BLaER1 (cell line): Measurements from ENCODE around the gene BMPR1B.

Source experiments
- H3K27ac ChIP-seq: shearing (Covaris generic); formaldehyde crosslinking; 2 replicates; pipeline ENCODE4 v1.8.1; 2022
- H3K27me3 ChIP-seq: shearing (Covaris generic); formaldehyde crosslinking; 2 replicates; pipeline ENCODE4 v1.8.1; 2022
- H3K36me3 ChIP-seq: shearing (Covaris generic); formaldehyde crosslinking; 2 replicates; pipeline ENCODE4 v1.8.1; 2022
- H3K4me1 ChIP-seq: shearing (Covaris generic); formaldehyde crosslinking; 2 replicates; pipeline ENCODE4 v1.8.1; 2022
- H3K4me2 ChIP-seq: shearing (Covaris generic); formaldehyde crosslinking; 2 replicates; pipeline ENCODE4 v1.8.1; 2022
- H3K4me3 ChIP-seq: shearing (Covaris generic); formaldehyde crosslinking; 2 replicates; pipeline ENCODE4 v1.8.1; 2022
- H3K9ac ChIP-seq: shearing (Covaris generic); formaldehyde crosslinking; 2 replicates; pipeline ENCODE4 v1.8.1; 2022
- H3K9me3 ChIP-seq: shearing (Covaris generic); formaldehyde crosslinking; 2 replicates; pipeline ENCODE4 v1.8.1; 2022
- H4K20me1 ChIP-seq: shearing (Covaris generic); formaldehyde crosslinking; 2 replicates; pipeline ENCODE4 v1.8.1; 2022
- Cebpa-rat ChIP-seq: shearing (Covaris generic); IDR thresholded peaks from 2 replicates; pipeline ENCODE4 v1.8.1; 2022

BMPR1B gene

DNA sequence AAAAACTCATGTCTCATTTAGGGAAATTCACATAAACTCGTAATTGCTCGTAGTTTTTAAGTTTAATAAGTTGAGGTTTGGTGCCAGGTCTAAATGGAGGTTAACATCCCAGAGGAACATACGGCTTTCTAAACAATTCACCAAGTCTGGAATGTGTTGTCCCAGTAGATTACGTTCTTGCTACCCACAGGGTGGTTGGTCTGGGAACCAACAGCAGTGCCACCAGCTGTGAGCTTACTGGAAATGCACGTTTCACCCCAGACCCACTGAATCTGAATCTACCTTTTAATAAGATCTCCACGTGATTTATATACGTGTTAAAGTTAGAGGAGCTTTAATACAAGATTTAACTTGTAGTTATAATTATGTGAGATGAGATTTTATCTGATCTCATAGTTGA, 134.3 kb downstream of the BMPR1B start:
- Histone ChIP-seq H3K4me1 (no peaks in the 10 kb centered on the region), H3K27ac (no peak overlapping the region), H4K20me1 (no peaks in the 10 kb centered on the region), H3K27me3 (no peaks in the 10 kb centered on the region), H3K4me2 (no peak overlapping the region), H3K9ac (no peak overlapping the region), H3K4me3 (no peak overlapping the region), H3K9me3 (no peaks in the 10 kb centered on the region), H3K36me3 (no peaks in the 10 kb centered on the region)
- no peak for TF ChIP-seq Cebpa-rat

DNA sequence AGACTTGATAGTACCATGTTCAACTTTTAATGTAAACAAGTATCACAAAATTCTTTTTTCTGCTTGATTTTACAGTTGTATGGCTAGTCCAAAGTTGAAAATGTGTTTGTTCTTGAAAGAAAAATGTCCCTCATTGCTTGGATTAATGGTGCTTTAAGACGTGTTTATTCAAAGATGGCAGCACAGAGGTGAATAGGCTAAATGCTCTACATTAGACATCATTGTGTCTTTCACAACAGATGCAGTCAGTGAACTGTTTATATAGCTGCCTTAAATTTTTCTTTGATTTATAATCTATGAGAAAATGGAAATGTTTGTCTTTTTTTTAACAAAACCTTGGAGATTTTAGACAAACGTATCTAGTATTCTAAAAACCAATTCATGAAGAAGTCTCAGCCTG, 137.3 kb downstream of the BMPR1B start:
- no peaks in the 10 kb centered on the region for H3K36me3 ChIP-seq
- no peaks in the 10 kb centered on the region for H3K4me1 ChIP-seq
- H3K27me3 ChIP-seq, result no peaks in the 10 kb centered on the region
- no peaks in the 10 kb centered on the region for H3K9me3 ChIP-seq
- H3K4me3 ChIP-seq, result no peak overlapping the region
- H3K4me2 ChIP-seq, result no peak overlapping the region
- no peak overlapping the region for H3K9ac ChIP-seq
- TF ChIP-seq Cebpa-rat, result no peak
- no peaks in the 10 kb centered on the region for H4K20me1 ChIP-seq
- H3K27ac ChIP-seq, result no peak overlapping the region

- Histone ChIP-seq H3K27ac (no peak overlapping the region), H4K20me1 (no peaks in the 10 kb centered on the region), H3K4me1 (no peaks in the 10 kb centered on the region), H3K27me3 (no peaks in the 10 kb centered on the region), H3K4me3 (no peak overlapping the region), H3K36me3 (no peaks in the 10 kb centered on the region), H3K9me3 (no peaks in the 10 kb centered on the region), H3K9ac (no peak overlapping the region), H3K4me2 (no peak overlapping the region)
- no peak for TF ChIP-seq Cebpa-rat
Observed at GRCh38 chr4:94897023-94897422, 139.3 kb downstream of the BMPR1B start.

DNA sequence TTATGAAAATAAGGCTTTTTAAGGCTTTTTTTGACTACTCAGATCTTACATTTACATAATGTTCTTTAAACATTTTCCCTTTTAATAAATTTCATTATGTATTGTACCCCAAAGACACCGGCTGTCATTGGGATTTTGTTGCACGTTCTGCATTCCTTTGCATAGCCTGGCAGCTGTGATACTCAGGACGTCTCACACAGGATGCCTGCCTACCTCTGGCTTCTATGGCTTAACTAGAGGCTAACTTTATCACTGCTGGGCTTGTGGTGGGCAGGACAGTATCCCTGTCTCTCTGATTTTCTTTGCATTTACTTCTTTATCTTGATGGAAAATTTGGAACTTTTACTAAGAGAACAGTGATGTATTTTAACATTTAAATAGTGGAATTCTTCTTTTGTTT, 147.8 kb downstream of the BMPR1B start:
- Histone ChIP-seq H3K4me3 (no peak overlapping the region), H3K36me3 (no peaks in the 10 kb centered on the region), H3K4me1 (no peaks in the 10 kb centered on the region), H3K27ac (no peak overlapping the region), H3K27me3 (no peaks in the 10 kb centered on the region), H4K20me1 (no peaks in the 10 kb centered on the region), H3K9me3 (no peaks in the 10 kb centered on the region), H3K4me2 (no peak overlapping the region), H3K9ac (no peak overlapping the region)
- TF ChIP-seq Cebpa-rat, result no peak

DNA sequence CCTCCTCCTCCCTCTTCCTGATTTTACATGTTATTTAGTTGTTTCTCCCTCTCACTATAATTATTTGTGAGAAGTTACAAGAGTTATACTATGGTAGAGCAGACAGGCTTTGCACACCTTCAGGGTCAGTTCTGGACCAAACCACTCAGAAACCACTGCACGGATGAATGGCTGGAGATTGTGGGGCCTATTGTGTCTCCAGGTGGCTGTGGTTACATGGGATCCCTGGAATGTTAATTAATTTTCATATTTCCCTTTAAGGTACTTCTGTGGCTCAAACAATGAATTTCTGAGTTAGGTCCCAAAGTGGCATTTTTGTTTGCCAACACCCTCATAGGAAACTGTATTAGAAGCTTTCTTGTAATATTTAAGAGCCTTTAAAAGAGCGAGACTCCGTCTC, 151.9 kb downstream of the BMPR1B start:
- no peak for TF ChIP-seq Cebpa-rat
- Histone ChIP-seq H3K4me1 (no peaks in the 10 kb centered on the region), H3K27ac (no peak overlapping the region), H3K36me3 (no peaks in the 10 kb centered on the region), H4K20me1 (no peaks in the 10 kb centered on the region), H3K9ac (no peak overlapping the region), H3K9me3 (no peaks in the 10 kb centered on the region), H3K4me3 (no peak overlapping the region), H3K4me2 (no peak overlapping the region), H3K27me3 (no peaks in the 10 kb centered on the region)

DNA sequence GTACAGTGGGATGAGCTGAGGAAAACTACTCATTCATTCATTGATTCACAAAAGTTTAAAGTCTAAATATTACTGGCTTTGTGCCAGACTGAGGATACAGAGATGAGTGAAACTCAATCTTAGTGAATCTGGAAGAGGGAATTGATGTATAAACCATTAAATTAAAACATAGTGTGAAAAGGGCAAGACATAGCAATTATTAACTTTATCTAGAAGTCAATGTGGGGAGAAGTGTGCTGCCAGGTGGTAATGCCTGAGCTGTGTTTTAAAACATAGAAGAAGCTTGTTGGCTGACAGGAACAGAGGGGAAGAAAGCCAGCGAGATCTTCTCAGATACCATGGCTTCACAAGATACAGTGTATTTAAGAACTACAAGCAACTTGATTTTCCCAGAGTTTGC, 153.4 kb downstream of the BMPR1B start:
- H3K27ac ChIP-seq, result no peak overlapping the region
- no peaks in the 10 kb centered on the region for H3K4me1 ChIP-seq
- H3K4me3 ChIP-seq, result no peak overlapping the region
- H3K36me3 ChIP-seq, result no peaks in the 10 kb centered on the region
- H3K4me2 ChIP-seq, result no peak overlapping the region
- no peaks in the 10 kb centered on the region for H3K27me3 ChIP-seq
- TF ChIP-seq Cebpa-rat, result no peak
- no peaks in the 10 kb centered on the region for H4K20me1 ChIP-seq
- no peaks in the 10 kb centered on the region for H3K9me3 ChIP-seq
- no peak overlapping the region for H3K9ac ChIP-seq

DNA sequence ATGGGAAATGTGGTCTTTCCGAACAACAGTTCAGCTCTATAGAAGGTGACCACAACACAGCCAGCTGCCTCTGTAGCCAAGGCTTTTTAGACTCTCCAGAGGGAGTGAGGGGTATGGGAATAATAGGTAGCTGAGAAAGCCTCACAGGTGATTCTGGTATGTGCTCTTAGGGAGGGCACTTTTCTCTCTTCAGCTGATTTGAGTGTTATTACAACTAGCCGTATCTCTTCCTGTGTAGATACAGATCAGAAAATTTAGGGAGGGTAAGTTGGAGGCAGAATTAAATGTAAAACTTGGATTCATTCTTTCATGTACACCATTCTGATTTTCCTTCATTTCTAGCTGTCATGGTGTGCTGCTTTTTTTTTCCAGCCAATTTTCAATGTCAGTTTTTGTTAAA, 154.9 kb downstream of the BMPR1B start:
- Histone ChIP-seq H3K4me2 (no peak overlapping the region), H3K9ac (no peak overlapping the region), H3K9me3 (peaks cover 9% of the 10 kb centered on the region; the same call in 1 of the 2 replicates), H3K36me3 (no peaks in the 10 kb centered on the region), H3K4me3 (no peak overlapping the region), H4K20me1 (no peaks in the 10 kb centered on the region), H3K27me3 (no peaks in the 10 kb centered on the region), H3K4me1 (no peaks in the 10 kb centered on the region), H3K27ac (no peak overlapping the region)
- no peak for TF ChIP-seq Cebpa-rat

GRCh38 chr4:94913316-94913715, 155.6 kb downstream of the BMPR1B start:
- TF ChIP-seq Cebpa-rat, result no peak
- Histone ChIP-seq H3K4me3 (no peak overlapping the region), H3K27ac (no peak overlapping the region), H3K36me3 (no peaks in the 10 kb centered on the region), H4K20me1 (no peaks in the 10 kb centered on the region), H3K9ac (no peak overlapping the region), H3K27me3 (no peaks in the 10 kb centered on the region), H3K4me2 (no peak overlapping the region), H3K9me3 (peaks cover 9% of the 10 kb centered on the region; the same call in 1 of the 2 replicates), H3K4me1 (no peaks in the 10 kb centered on the region)

DNA sequence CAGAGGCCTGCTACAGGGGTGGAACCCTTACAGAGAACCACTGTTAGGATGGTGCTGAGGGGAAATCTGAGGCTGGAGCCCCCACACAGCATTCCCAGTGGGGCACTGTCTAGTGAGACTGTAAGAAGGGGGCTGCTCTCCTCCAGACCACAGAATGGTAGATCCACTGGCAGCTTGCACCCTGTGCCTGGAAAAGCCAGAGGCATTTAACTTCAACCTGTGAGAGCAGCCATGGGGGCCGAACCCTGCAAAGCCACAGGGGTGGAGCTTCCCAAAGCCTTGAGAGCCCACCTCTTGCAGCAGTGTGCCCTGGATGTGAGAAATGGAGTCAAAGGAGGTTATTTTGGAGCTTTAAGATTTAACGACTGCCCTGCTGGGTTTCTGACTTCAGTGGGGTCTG, 159.4 kb downstream of the BMPR1B start:
- H3K36me3 ChIP-seq, result no peaks in the 10 kb centered on the region
- no peak for TF ChIP-seq Cebpa-rat
- no peak overlapping the region for H3K27ac ChIP-seq
- H3K9ac ChIP-seq, result no peak overlapping the region
- H3K4me1 ChIP-seq, result no peaks in the 10 kb centered on the region
- no peaks in the 10 kb centered on the region for H3K27me3 ChIP-seq
- no peak overlapping the region for H3K4me3 ChIP-seq
- no peak overlapping the region for H3K4me2 ChIP-seq
- H4K20me1 ChIP-seq, result no peaks in the 10 kb centered on the region
- H3K9me3 ChIP-seq, result peaks cover 9% of the 10 kb centered on the region; the same call in 1 of the 2 replicates

- H3K27me3 ChIP-seq, result no peaks in the 10 kb centered on the region
- no peak for TF ChIP-seq Cebpa-rat
- no peaks in the 10 kb centered on the region for H4K20me1 ChIP-seq
- H3K9me3 ChIP-seq, result peaks cover 9% of the 10 kb centered on the region; the same call in 1 of the 2 replicates
- H3K4me3 ChIP-seq, result no peak overlapping the region
- H3K4me1 ChIP-seq, result no peaks in the 10 kb centered on the region
- H3K4me2 ChIP-seq, result no peak overlapping the region
- H3K9ac ChIP-seq, result no peak overlapping the region
- no peak overlapping the region for H3K27ac ChIP-seq
- H3K36me3 ChIP-seq, result no peaks in the 10 kb centered on the region
Observed at GRCh38 chr4:94918543-94918942, 160.8 kb downstream of the BMPR1B start.

DNA sequence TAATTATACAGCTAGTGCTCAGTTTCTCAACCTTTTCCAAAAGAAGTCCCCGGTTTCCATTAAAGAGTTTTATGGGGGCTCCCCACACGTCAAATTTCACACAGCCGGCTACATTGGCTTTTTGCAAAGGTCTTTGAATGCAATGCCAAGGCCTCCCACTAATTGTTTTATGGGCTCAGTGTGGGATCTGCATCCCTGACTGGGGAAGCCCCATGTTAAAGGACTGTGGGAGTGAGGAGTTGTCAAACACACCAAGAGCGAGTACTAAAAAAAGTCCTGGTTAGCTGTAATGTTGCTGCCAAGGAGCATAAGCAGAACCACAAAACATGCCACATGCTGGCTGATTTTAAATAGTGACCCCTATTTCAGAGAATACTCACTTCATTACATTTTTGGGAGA, 162.6 kb downstream of the BMPR1B start:
- no peak for TF ChIP-seq Cebpa-rat
- no peak overlapping the region for H3K9ac ChIP-seq
- H3K4me3 ChIP-seq, result no peak overlapping the region
- H3K36me3 ChIP-seq, result no peaks in the 10 kb centered on the region
- no peaks in the 10 kb centered on the region for H3K27me3 ChIP-seq
- no peak overlapping the region for H3K27ac ChIP-seq
- H3K4me1 ChIP-seq, result no peaks in the 10 kb centered on the region
- no peak overlapping the region for H3K4me2 ChIP-seq
- H4K20me1 ChIP-seq, result no peaks in the 10 kb centered on the region
- H3K9me3 ChIP-seq, result peaks cover 9% of the 10 kb centered on the region; the same call in 1 of the 2 replicates
